GM10266 (cell line): ENCODE results near the gene MRPL46.

Experiments used
- DNase-seq: peaks from one replicate; pipeline ENCODE4 v3.0.0; 2012; ENCODE audit errors: extremely low spot score
- TF ChIP-seq, protein P1 (sequence below): IDR thresholded peaks from 2 replicates; pipeline ENCODE4 v1.5.1; 2012; ENCODE audit warnings: mild to moderate bottlenecking, low read depth; ENCODE audit not compliant: control insufficient read depth, insufficient read depth; ENCODE audit errors: missing control alignments

MRPL46 gene

DNA sequence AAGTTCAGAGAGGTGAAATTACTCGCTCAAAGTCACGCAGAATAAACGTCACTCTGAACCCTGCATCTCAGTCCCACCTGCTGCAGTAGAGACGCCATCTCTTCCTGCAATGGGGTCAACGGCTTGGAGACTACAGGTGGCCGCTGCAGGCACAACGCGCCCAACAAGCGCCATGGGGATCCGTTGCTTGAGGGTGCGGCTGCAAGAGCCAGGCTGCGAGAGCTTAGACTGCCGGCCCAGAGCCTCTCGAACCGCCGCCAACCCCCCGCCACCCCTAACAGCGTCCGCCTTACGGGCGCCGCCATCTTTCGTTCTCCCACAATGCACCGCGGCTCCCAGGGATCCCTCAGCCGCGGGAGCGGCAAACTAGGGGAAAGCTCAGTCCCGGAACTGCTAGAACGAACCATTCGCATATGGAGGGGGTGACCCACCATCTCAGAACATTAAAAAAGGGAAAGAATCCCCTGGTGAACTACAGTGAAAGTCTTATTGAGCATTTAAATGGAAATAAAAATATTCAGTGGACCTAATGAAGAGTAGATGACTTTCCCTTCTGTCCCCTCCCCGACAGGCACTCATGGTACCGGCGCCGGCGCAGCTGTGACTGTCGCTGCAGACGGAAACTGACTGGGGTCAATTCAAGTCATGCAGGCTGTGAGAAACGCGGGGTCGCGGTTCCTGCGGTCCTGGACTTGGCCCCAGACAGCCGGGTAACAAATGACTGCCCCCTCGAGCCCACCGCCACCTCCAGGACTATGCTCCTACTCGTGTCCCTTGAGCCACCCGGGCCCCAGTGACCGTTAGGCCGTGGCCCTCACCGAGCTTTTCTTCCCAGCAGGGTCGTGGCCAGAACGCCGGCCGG is at the start of gene MRPL46, which contains the start of gene MRPS11:
Gene MRPL46 (minus strand): TSS at position 316 of the 862 bp plus-strand sequence. CDS start 11 bp downstream, at position 305.
Gene MRPS11 (plus strand): TSS at position 636 of the 862 bp plus-strand sequence. CDS start 10 bp downstream, at position 646.
- DNase-seq: peak; percentile 82
- TF ChIP-seq, protein P1, sequence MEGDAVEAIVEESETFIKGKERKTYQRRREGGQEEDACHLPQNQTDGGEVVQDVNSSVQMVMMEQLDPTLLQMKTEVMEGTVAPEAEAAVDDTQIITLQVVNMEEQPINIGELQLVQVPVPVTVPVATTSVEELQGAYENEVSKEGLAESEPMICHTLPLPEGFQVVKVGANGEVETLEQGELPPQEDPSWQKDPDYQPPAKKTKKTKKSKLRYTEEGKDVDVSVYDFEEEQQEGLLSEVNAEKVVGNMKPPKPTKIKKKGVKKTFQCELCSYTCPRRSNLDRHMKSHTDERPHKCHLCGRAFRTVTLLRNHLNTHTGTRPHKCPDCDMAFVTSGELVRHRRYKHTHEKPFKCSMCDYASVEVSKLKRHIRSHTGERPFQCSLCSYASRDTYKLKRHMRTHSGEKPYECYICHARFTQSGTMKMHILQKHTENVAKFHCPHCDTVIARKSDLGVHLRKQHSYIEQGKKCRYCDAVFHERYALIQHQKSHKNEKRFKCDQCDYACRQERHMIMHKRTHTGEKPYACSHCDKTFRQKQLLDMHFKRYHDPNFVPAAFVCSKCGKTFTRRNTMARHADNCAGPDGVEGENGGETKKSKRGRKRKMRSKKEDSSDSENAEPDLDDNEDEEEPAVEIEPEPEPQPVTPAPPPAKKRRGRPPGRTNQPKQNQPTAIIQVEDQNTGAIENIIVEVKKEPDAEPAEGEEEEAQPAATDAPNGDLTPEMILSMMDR: peak; percentile 9

DNA sequence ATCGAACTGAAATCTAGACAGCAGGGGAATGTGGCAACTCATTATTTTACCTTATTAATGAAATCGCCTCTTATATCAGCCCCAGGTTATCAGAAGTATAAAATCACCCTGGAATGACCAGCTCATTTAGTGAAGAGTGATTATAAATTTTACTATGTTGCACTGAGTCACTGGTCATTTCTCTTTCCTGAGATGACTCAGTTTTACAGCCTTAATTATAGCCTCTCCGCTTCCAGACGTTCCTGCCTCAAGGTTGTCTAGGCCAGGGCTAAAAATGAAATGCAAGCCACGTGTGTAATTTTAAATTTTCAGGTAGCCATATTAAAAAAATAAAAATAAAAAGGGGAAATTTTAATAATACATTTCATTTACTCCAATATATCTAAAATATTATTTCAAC is 46.0 kb upstream of the MRPL46 start:
- TF ChIP-seq, protein P1: no peak
- no peak for DNase-seq

DNA sequence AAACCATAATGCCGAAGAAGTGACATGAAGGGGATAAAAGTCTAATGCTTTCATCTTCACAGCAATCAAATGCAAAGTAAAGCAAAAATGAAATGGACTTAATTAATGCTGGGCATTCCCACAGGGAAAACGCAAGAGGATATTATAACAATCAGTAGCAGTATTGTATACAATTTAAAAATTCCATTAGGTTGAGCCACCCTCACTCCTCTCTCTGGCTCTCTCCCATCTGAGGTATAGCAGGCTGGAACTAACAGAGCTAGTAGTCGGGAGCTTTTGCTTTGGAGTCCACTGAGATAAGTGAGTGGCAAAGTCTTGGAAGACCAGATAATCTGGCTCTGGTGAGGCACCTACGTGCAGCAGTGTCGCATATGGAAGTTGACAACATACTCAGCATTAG is 45.4 kb upstream of the MRPL46 start:
- no peak for DNase-seq
- TF ChIP-seq, protein P1: no peak

DNA sequence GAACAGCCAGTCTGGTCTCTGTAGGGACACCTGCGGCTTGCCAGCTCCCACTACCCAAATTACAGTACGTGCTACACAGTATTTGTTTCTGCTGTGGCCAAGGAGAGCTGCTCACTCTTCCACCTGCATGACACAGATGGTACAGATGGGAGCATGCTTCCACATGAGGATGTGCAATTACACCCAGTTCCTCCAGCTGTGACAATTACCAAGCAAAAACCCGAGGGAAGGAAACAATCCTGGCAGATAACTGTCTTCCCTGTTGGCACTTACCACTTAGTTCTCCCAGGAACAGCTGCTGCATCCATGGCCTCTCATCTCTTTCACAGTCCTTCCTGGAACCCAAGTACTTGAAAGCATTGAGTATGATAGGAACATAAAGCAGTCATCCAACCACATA is 44.9 kb upstream of the MRPL46 start:
- TF ChIP-seq, protein P1: no peak
- no peak for DNase-seq

DNA sequence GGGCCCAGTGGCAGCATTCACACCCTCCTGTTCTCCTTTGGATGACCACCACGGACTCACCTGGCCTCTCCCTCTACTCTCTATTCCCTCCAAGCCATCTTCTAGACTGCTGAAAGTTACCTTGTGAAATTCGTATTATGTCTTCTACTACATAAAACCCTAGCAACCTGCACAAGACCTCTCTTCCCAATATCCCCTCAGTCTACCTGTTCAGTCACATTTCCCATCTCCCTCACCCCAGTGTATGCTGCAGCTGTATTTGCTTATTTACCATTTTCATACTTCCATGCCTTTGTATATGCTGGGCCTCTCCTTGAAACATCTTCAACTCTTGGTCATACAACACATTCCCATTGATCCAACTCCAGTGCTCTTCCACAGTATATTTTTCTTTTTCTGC is 44.0 kb upstream of the MRPL46 start:
- no peak for DNase-seq
- TF ChIP-seq, protein P1: no peak

DNA sequence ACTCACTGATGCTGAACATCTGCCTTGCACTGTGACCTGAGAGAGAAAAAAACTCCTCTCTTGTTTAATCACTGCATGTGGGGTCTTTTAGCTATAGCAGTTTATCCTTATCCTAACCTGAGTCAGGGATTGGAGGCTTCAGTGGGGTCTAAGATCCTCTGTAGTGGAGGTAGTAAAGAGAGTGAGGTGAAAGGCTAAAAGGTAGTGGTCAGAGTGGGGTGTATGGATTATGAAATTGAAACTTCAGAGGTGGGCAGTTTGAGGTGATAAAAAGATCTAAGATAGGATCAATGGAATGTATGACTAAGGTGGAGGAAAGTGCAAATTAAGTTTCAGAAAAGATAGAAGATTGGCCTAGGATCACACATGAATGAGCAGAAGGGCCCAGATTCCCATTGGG is 42.8 kb upstream of the MRPL46 start:
- TF ChIP-seq, protein P1: no peak
- DNase-seq: no peak

DNA sequence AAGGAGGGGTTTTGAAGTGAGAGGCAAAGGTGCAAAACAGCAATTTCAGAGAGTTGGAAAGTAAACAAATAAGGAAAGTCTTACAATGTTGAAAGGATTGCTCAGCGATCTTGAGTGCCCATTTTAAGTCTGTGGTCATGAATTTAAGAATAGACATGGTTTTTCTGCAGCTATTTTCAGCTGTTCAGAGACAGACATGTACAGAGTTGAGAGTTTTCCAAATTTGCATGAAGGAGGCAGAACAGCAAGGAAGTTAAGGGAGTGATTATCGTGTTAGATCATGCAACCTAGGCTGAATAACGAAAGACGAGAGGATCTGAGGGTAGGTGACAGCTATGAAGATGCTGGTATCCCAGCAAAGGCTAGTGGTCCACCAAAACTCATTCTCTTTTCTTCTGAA is 42.1 kb upstream of the MRPL46 start:
- TF ChIP-seq, protein P1: no peak
- DNase-seq: no peak
